ENCODE data around the gene PLCD1.
A peak's percentile ranks its signal among the peaks of the same experiment; 100 is the strongest.

Gene PLCD1

DNA sequence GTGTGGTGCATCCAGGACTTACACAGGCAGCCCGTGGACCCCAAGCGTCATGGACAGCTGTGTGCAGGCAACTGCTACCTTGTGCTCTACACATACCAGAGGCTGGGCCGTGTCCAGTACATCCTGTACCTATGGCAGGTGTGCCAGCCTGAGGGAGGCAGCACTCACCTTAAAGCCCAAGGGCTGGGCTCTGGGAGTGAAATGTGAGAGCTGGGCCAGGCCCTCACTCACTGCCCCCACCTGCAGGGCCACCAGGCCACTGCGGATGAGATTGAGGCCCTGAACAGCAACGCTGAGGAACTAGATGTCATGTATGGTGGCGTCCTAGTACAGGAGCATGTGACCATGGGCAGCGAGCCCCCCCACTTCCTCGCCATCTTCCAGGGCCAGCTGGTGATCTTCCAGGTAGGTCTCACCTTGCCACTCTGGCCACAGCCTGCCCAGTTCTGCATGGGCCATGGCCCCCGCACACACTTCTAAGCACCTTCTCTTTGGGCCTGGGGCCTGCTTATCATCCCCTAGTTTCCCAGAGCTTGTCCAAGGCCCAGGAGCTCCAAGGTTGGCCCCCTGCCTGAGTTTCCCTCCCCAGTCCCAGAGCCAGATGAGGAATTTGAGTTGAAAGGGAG lies 27.9 kb downstream of the PLCD1 start:
- Histone ChIP-seq H3K9ac (ENCODE audit: low read depth in 1 of 2, low read length in 2 of 2) (no peak overlapping the region), H3K36me3 (ENCODE audit: control insufficient read depth in 2 of 2, insufficient read depth in 2 of 2, low read length in 2 of 2) (peaks cover 43 to 46% of the 10 kb centered on the region in 2 donors), H3K4me3 (ENCODE audit: low read length in 2 of 2) (no peak overlapping the region), H3K27ac (ENCODE audit: low read depth in 2 of 2, low read length in 2 of 2) (no peak overlapping the region), H3K27me3 (ENCODE audit: control insufficient read depth in 2 of 2, insufficient read depth in 2 of 2, low read length in 2 of 2) (no peaks in the 10 kb centered on the region), H3K4me1 (ENCODE audit: control insufficient read depth in 2 of 2, insufficient read depth in 2 of 2, low read length in 2 of 2) (peaks cover 45 to 65% of the 10 kb centered on the region in 2 donors), H3K9me3 (ENCODE audit: control insufficient read depth in 2 of 2, low read length in 2 of 2) (no peaks in the 10 kb centered on the region)

DNA sequence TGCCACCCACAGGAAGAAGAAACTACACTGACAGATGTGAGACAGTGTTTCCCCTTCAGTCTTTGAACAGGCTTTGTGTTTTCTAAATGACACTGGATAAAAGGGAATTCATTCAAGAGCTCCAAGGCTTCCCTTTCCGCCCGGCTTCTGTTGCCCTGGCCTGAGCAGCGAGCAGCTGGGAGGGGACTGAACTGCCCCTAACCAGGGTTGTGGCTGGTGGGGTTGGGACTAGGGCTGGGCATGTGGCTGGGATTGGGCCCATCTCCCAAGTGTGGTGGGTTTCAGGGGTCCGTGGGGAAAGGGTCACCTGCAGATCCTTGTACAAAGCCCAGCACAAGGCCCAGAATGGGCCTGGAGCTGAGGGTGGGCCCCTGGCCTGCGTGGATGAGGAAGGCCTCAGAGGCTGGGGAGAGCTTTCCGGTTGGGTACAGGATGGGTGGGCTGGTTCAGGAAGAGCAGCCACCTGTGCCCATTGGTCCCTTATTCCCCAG lies 28.4 kb downstream of the PLCD1 start:
- no peaks in the 10 kb centered on the region for H3K27me3 ChIP-seq (ENCODE audit: control insufficient read depth in 2 of 2, insufficient read depth in 2 of 2, low read length in 2 of 2)
- H3K4me3 ChIP-seq (ENCODE audit: low read length in 2 of 2) = no peak overlapping the region
- H3K36me3 ChIP-seq (ENCODE audit: control insufficient read depth in 2 of 2, insufficient read depth in 2 of 2, low read length in 2 of 2) = peaks cover 39 to 47% of the 10 kb centered on the region in 2 donors
- H3K9ac ChIP-seq (ENCODE audit: low read depth in 1 of 2, low read length in 2 of 2) = no peak overlapping the region
- H3K9me3 ChIP-seq (ENCODE audit: control insufficient read depth in 2 of 2, low read length in 2 of 2) = no peaks in the 10 kb centered on the region
- peaks cover 45 to 65% of the 10 kb centered on the region in 2 donors for H3K4me1 ChIP-seq (ENCODE audit: control insufficient read depth in 2 of 2, insufficient read depth in 2 of 2, low read length in 2 of 2)
- H3K27ac ChIP-seq (ENCODE audit: low read depth in 2 of 2, low read length in 2 of 2) = no peak overlapping the region

DNA sequence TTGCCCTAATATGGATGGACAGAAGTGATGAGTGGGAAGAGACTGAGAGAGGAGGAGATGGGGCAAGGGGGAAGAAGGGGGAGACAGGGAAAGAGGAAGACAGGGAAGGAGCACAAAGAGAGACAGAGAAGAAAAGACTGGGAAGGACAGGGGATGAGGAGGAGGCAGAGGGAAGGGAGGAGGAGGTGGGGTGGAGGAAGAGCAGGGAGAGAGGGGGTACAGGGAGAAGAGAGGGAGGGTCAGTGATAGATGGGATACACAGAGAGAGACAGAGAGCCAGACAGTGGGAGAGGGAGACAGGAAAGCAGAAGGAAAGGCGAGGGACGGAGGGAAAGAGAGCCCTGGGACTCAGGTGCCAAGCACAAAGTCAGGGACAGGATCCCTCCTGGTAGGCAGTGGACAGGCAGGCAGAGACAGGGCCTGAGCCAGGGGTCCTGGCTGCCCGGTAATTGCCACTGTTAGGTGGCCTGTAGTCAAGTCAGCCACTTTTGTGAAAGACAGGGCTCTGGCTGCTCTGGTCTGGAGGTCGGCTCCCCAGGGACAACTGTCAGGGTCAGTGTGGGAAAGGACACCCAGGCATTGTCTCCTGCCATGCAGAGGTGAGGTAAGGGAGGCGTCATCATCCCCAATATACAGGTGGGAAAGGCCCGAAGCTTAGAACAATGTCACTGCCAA lies 29.1 kb downstream of the PLCD1 start:
- Histone ChIP-seq H3K9me3 (ENCODE audit: control insufficient read depth in 2 of 2, low read length in 2 of 2) (no peaks in the 10 kb centered on the region), H3K4me1 (ENCODE audit: control insufficient read depth in 2 of 2, insufficient read depth in 2 of 2, low read length in 2 of 2) (peaks cover 44 to 62% of the 10 kb centered on the region in 2 donors), H3K27me3 (ENCODE audit: control insufficient read depth in 2 of 2, insufficient read depth in 2 of 2, low read length in 2 of 2) (no peaks in the 10 kb centered on the region), H3K9ac (ENCODE audit: low read depth in 1 of 2, low read length in 2 of 2) (no peak overlapping the region), H3K4me3 (ENCODE audit: low read length in 2 of 2) (no peak overlapping the region), H3K27ac (ENCODE audit: low read depth in 2 of 2, low read length in 2 of 2) (no peak overlapping the region), H3K36me3 (ENCODE audit: control insufficient read depth in 2 of 2, insufficient read depth in 2 of 2, low read length in 2 of 2) (peaks cover 43 to 48% of the 10 kb centered on the region in 2 donors)

DNA sequence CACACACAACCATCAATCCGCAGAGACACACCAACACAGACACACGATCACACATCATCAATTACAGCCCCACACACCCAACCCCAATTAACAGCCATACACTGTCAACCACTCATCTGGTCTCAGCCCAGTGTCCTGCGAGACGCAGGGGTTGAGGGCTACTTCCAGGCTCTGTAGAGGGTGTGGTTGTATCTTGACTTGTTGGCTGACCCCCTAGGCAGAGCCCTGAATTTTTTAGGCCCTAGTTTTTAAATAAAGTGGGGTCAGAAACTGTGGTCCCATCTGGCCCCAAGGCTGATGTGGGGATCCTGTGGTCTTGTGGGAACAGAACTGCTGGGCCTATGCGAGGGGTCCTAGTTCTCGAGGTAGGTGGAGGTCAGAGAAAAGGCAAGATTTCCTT lies 29.6 kb downstream of the PLCD1 start:
- Histone ChIP-seq H3K9me3 (ENCODE audit: control insufficient read depth in 2 of 2, low read length in 2 of 2) (no peaks in the 10 kb centered on the region), H3K4me3 (ENCODE audit: low read length in 2 of 2) (no peak overlapping the region), H3K4me1 (ENCODE audit: control insufficient read depth in 2 of 2, insufficient read depth in 2 of 2, low read length in 2 of 2) (peaks cover 39 to 60% of the 10 kb centered on the region in 2 donors), H3K27me3 (ENCODE audit: control insufficient read depth in 2 of 2, insufficient read depth in 2 of 2, low read length in 2 of 2) (no peaks in the 10 kb centered on the region), H3K9ac (ENCODE audit: low read depth in 1 of 2, low read length in 2 of 2) (peak overlapping the region in 1 of 2 donors; percentile 44), H3K36me3 (ENCODE audit: control insufficient read depth in 2 of 2, insufficient read depth in 2 of 2, low read length in 2 of 2) (peaks cover 45 to 50% of the 10 kb centered on the region in 2 donors), H3K27ac (ENCODE audit: low read depth in 2 of 2, low read length in 2 of 2) (no peak overlapping the region)

DNA sequence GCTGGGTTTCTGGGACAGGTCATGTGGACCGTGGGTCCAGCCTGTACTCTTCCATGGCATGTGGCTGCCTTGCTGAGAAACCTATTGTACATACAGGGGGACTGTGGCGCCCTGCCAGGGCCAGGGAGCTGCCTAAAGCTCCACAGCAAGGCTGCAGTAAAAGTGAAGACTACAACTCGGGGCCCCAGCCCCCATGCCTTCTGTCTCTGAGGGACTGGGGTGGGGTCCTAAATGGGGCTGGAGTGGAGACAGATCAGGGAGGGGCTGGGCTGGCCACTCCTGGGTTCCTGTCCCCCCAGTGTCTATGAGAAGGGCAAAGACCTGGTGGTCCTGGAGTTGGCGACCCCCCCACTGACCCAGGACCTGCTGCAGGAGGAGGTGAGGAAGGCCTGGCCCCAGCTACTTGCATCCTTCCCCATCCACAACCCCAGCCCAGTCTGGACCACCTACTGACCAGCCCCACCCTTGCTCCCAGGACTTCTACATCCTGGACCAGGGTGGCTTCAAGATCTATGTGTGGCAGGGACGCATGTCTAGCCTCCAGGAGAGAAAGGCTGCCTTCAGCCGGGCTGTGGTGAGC lies 31.6 kb downstream of the PLCD1 start:
- Histone ChIP-seq H3K4me1 (ENCODE audit: control insufficient read depth in 2 of 2, insufficient read depth in 2 of 2, low read length in 2 of 2) (peaks cover 38 to 56% of the 10 kb centered on the region in 2 donors), H3K27ac (ENCODE audit: low read depth in 2 of 2, low read length in 2 of 2) (peak overlapping the region; percentile 90 to 95), H3K4me3 (ENCODE audit: low read length in 2 of 2) (peak overlapping the region in 1 of 2 donors; percentile 80), H3K9ac (ENCODE audit: low read depth in 1 of 2, low read length in 2 of 2) (peak overlapping the region; percentile 82 to 93), H3K36me3 (ENCODE audit: control insufficient read depth in 2 of 2, insufficient read depth in 2 of 2, low read length in 2 of 2) (peaks cover 42 to 49% of the 10 kb centered on the region in 2 donors), H3K27me3 (ENCODE audit: control insufficient read depth in 2 of 2, insufficient read depth in 2 of 2, low read length in 2 of 2) (no peaks in the 10 kb centered on the region), H3K9me3 (ENCODE audit: control insufficient read depth in 2 of 2, low read length in 2 of 2) (no peaks in the 10 kb centered on the region)

DNA sequence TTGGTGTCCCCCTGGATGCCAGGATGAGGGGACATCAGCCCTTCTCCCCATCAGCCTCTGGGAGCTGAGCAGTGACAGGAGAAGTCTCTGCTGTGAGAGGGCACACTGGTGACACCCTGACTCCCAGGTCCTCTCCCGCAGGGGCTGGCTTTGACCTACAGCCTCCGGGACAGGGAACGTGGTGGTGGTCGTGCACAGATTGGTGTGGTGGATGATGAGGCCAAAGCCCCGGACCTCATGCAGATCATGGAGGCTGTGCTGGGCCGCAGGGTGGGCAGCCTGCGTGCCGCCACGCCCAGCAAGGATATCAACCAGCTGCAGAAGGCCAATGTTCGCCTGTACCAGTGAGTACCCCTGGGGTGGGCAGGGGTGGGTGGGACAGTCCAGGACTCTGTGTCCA lies 32.1 kb downstream of the PLCD1 start:
- Histone ChIP-seq H3K27ac (ENCODE audit: low read depth in 2 of 2, low read length in 2 of 2) (peak overlapping the region; percentile 33 to 64), H3K4me1 (ENCODE audit: control insufficient read depth in 2 of 2, insufficient read depth in 2 of 2, low read length in 2 of 2) (peaks cover 38 to 55% of the 10 kb centered on the region in 2 donors), H3K27me3 (ENCODE audit: control insufficient read depth in 2 of 2, insufficient read depth in 2 of 2, low read length in 2 of 2) (no peaks in the 10 kb centered on the region), H3K9me3 (ENCODE audit: control insufficient read depth in 2 of 2, low read length in 2 of 2) (no peaks in the 10 kb centered on the region), H3K4me3 (ENCODE audit: low read length in 2 of 2) (no peak overlapping the region), H3K36me3 (ENCODE audit: control insufficient read depth in 2 of 2, insufficient read depth in 2 of 2, low read length in 2 of 2) (peaks cover 37 to 44% of the 10 kb centered on the region in 2 donors), H3K9ac (ENCODE audit: low read depth in 1 of 2, low read length in 2 of 2) (peak overlapping the region in 1 of 2 donors; percentile 9)

DNA sequence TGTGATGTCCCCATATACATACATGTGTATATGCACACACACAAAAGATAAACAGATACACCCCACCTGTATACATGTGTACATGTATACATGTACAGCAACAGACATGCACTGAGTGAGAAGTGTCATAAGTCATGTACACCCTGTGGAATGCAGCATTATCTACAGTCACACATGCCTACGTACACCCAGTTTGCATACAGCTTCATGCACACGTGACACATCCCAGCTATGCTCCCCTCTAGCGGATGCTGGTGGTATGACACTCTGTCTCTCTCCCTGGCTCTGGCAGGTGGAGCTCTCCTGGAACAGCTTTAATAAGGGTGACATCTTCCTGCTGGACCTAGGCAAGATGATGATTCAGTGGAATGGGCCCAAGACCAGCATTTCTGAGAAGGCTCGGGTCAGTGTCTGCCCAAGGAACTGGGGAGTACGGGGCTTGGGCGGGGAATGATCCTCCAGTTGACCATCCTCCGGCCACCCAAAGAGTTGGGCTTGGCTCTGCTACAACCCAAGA lies 32.6 kb downstream of the PLCD1 start:
- H3K27ac ChIP-seq (ENCODE audit: low read depth in 2 of 2, low read length in 2 of 2) = peak overlapping the region; percentile 33 to 64

DNA sequence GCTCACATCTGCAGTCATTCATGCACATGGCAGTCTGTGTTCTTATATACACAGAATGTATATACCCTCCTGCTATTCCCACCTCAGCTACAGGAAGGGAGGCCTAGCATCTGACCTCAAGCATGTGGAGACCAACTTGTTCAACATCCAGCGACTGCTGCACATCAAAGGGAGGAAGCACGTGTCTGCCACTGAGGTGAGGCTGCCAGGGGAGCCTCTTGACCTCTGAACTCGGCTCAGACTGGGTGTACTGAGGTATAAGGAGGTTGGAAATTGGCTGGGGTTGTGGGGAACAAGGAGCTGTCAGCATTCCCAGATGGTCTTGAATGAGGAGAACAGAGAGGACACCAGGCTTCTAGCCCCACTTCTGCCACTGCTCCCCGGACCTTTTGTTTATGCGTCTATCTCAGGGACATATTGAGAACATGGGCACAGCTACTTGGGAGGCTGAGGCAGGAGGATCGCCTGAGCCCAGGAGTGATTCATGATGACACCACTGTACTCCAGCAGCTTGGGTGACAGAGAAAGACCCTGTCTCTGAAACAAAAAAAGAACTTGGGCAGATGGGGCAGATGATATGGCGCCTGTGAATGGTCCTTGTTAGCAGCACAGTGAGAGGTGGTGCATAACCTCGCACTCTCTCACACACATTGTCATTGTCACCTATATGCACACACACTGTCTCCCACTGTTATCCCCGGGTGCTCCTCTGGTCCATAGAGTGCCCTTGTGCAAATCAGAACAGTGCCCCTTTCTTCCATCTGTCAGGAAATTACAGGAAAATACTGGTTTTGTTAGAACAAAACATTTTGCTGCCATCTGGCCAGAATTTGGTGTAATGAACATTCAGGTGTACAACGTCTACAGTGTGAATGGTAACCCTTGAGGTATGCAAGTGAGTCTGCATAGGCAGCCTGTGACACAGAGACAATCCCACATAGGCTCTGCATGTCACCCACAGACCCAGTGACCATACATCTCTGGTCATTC lies 33.5 kb downstream of the PLCD1 start:
- Histone ChIP-seq H3K27me3 (ENCODE audit: control insufficient read depth in 2 of 2, insufficient read depth in 2 of 2, low read length in 2 of 2) (no peaks in the 10 kb centered on the region), H3K27ac (ENCODE audit: low read depth in 2 of 2, low read length in 2 of 2) (peak overlapping the region; percentile 33 to 64), H3K4me1 (ENCODE audit: control insufficient read depth in 2 of 2, insufficient read depth in 2 of 2, low read length in 2 of 2) (peaks cover 35 to 61% of the 10 kb centered on the region in 2 donors), H3K9ac (ENCODE audit: low read depth in 1 of 2, low read length in 2 of 2) (no peak overlapping the region), H3K9me3 (ENCODE audit: control insufficient read depth in 2 of 2, low read length in 2 of 2) (no peaks in the 10 kb centered on the region), H3K36me3 (ENCODE audit: control insufficient read depth in 2 of 2, insufficient read depth in 2 of 2, low read length in 2 of 2) (peaks cover 23 to 30% of the 10 kb centered on the region in 2 donors), H3K4me3 (ENCODE audit: low read length in 2 of 2) (no peak overlapping the region)

More for the DNA sequence above, 32.6 kb downstream of the PLCD1 start:
- H3K9ac ChIP-seq (ENCODE audit: low read depth in 1 of 2, low read length in 2 of 2) = peak overlapping the region in 1 of 2 donors; percentile 9
- no peaks in the 10 kb centered on the region for H3K27me3 ChIP-seq (ENCODE audit: control insufficient read depth in 2 of 2, insufficient read depth in 2 of 2, low read length in 2 of 2)
- no peak overlapping the region for H3K4me3 ChIP-seq (ENCODE audit: low read length in 2 of 2)
- peaks cover 32 to 39% of the 10 kb centered on the region in 2 donors for H3K36me3 ChIP-seq (ENCODE audit: control insufficient read depth in 2 of 2, insufficient read depth in 2 of 2, low read length in 2 of 2)
- H3K4me1 ChIP-seq (ENCODE audit: control insufficient read depth in 2 of 2, insufficient read depth in 2 of 2, low read length in 2 of 2) = peaks cover 35 to 59% of the 10 kb centered on the region in 2 donors
- H3K9me3 ChIP-seq (ENCODE audit: control insufficient read depth in 2 of 2, low read length in 2 of 2) = no peaks in the 10 kb centered on the region

DNA sequence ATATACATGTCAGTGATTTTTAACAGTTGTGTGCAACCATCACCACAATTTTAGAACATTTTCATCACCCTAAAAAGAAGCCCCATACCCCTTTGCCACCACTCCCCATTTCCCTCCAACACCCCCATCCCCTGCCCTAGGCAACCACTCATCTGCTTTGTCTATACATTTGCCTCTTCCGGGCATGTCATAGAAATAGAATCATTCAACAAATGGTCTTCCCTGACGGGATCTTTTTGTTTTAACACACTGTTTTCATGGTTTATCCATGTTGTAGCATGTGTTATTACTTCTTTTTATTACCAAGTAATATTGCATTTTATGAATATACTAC lies 34.8 kb downstream of the PLCD1 start:
- Histone ChIP-seq H3K9ac (ENCODE audit: low read depth in 1 of 2, low read length in 2 of 2) (peak overlapping the region; percentile 87 to 94), H3K4me3 (ENCODE audit: low read length in 2 of 2) (peak overlapping the region; percentile 80), H3K27me3 (ENCODE audit: control insufficient read depth in 2 of 2, insufficient read depth in 2 of 2, low read length in 2 of 2) (no peaks in the 10 kb centered on the region), H3K9me3 (ENCODE audit: control insufficient read depth in 2 of 2, low read length in 2 of 2) (no peaks in the 10 kb centered on the region), H3K4me1 (ENCODE audit: control insufficient read depth in 2 of 2, insufficient read depth in 2 of 2, low read length in 2 of 2) (peaks cover 42 to 71% of the 10 kb centered on the region in 2 donors), H3K27ac (ENCODE audit: low read depth in 2 of 2, low read length in 2 of 2) (peak overlapping the region; percentile 98), H3K36me3 (ENCODE audit: control insufficient read depth in 2 of 2, insufficient read depth in 2 of 2, low read length in 2 of 2) (peaks cover 18 to 19% of the 10 kb centered on the region in 2 donors)
